H1 (cell line): ENCODE results near the gene CDCP1. TPM values are rescaled to one million over a fixed set of nuclear protein-coding genes. Genes with fewer than 3 reads are reported as not detected.

Source experiments
- SIN3A ChIP-seq, 2 experiments: IDR thresholded peaks in 1 of 2; conservative IDR thresholded peaks in 1 of 2; 2 replicates each; pipeline ENCODE4 v1.6.1; 2011 to 2012; ENCODE audit warnings: low read length in 2 of 2, improper control_type of control experiment in 1 of 2, low read depth in 1 of 2, mild to moderate bottlenecking in 1 of 2
- SIX5 ChIP-seq: IDR thresholded peaks from 2 replicates; pipeline ENCODE4 v1.6.1; 2011; ENCODE audit warnings: mild to moderate bottlenecking, low read depth, low read length
- TEAD4 ChIP-seq: IDR thresholded peaks from 2 replicates; pipeline ENCODE4 v1.6.1; 2012; ENCODE audit warnings: low read depth, low read length, inconsistent platforms, mixed read lengths
- ZNF274 ChIP-seq: IDR thresholded peaks from 2 replicates; pipeline ENCODE4 v1.7.0; 2012; ENCODE audit warnings: low read length, borderline replicate concordance; ENCODE audit errors: extremely low read depth
- polyA plus RNA-seq, 7 experiments: library from polyadenylated mRNA; depleted of rRNA in 3 of 7; stranded (reverse) in 5 of 7; unstranded in 2 of 7; fragments of >200 nt in 5 of 7; fragments of 200-250 nt in 2 of 7; gene quantifications; 1 replicate in 5 of 7; 2 replicates in 1 of 7; 4 replicates in 1 of 7; pipeline versions ENCODE4 v1.2.1 to v1.2.3, GENCODE V29; 2011 to 2013; ENCODE audit warnings: missing spikeins in 2 of 7, mixed read lengths in 2 of 7
- total RNA-seq: library from RNA; stranded (reverse); fragmentation: NEBNext Ultra II Directional; extraction: Animal tissue kit (Norgen Biotek cat#: 25700); gene quantifications from 2 replicates; pipeline ENCODE4 v1.2.1, GENCODE V29; 2021
- TF ChIP-seq, protein P1 (sequence below), 3 experiments: IDR thresholded peaks; 1 replicate in 2 of 3; 2 replicates in 1 of 3; pipeline versions ENCODE4 v1.5.1 to v1.6.1; 2011; ENCODE audit warnings: low read length in 3 of 3, mild to moderate bottlenecking in 3 of 3, inconsistent platforms in 2 of 3, low read depth in 1 of 3, moderate library complexity in 1 of 3; ENCODE audit not compliant: insufficient read depth in 1 of 3; ENCODE audit errors: control extremely low read depth in 1 of 3

Gene CDCP1
- total and polyA plus RNA-seq, 2 of the 8 experiments (the other 6 are each of a cell fraction or from before 2014, with no cell fraction given) = 10.0 to 23.3 TPM

DNA sequence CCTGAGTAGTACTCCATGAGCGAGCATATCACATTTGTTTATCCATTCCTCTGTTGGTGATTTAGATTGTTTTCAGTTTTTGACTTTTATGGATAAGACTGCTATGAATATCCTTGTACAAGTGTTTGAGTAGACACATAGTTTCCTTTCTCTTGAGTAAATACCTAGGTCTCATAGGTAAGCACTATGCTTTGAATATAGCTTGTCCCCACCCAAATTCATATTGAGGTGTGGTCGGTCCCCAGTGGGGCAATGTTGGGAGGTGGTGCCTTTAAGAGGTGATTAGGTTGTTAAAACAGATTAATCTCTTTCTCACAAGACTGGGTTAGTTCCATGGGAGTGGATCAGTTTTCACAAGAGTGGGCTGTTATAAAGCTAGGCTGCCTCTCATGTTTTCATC is 42.8 kb downstream of the CDCP1 start (continued):
- no peak for TF ChIP-seq TEAD4
- TF ChIP-seq SIN3A (conservative IDR thresholded peaks at IDR 0.05 in 1 of 2, IDR thresholded peaks at IDR 0.05 in 1 of 2; ENCODE audit: low read depth in 1 of 2, low read length in 2 of 2) = no peak
- no peak for TF ChIP-seq SIX5
- TF ChIP-seq ZNF274 = no peak
- TF ChIP-seq, protein P1, sequence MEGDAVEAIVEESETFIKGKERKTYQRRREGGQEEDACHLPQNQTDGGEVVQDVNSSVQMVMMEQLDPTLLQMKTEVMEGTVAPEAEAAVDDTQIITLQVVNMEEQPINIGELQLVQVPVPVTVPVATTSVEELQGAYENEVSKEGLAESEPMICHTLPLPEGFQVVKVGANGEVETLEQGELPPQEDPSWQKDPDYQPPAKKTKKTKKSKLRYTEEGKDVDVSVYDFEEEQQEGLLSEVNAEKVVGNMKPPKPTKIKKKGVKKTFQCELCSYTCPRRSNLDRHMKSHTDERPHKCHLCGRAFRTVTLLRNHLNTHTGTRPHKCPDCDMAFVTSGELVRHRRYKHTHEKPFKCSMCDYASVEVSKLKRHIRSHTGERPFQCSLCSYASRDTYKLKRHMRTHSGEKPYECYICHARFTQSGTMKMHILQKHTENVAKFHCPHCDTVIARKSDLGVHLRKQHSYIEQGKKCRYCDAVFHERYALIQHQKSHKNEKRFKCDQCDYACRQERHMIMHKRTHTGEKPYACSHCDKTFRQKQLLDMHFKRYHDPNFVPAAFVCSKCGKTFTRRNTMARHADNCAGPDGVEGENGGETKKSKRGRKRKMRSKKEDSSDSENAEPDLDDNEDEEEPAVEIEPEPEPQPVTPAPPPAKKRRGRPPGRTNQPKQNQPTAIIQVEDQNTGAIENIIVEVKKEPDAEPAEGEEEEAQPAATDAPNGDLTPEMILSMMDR (IDR thresholded peaks at IDR 0.05; ENCODE audit: control extremely low read depth in 1 of 3, insufficient read depth in 1 of 3, low read depth in 1 of 3, low read length in 3 of 3) = no peak
